GM18951 (cell line): ENCODE results near the gene APCDD1L.
"Not testable (repeated sequence)": the region's sequence is repeated elsewhere in the genome, so short reads cannot be mapped to it uniquely, and the experiment has no call there.

Experiments
- POLR2A ChIP-seq: IDR thresholded peaks from 4 replicates; pipeline ENCODE4 v1.6.1; 2011; ENCODE audit warnings: mild to moderate bottlenecking; ENCODE audit not compliant: insufficient read length, insufficient read depth; ENCODE audit errors: extremely low read depth
- in situ Hi-C: fragments of 300-500 bp; cut with MboI; formaldehyde crosslinking; loops from one replicate; pipeline ENCODE4 v1.12.0; 2022; ENCODE audit warnings: low sequenced_read_pairs, mixed read lengths, inconsistent platforms; ENCODE audit not compliant: unreplicated experiment

Gene APCDD1L

DNA sequence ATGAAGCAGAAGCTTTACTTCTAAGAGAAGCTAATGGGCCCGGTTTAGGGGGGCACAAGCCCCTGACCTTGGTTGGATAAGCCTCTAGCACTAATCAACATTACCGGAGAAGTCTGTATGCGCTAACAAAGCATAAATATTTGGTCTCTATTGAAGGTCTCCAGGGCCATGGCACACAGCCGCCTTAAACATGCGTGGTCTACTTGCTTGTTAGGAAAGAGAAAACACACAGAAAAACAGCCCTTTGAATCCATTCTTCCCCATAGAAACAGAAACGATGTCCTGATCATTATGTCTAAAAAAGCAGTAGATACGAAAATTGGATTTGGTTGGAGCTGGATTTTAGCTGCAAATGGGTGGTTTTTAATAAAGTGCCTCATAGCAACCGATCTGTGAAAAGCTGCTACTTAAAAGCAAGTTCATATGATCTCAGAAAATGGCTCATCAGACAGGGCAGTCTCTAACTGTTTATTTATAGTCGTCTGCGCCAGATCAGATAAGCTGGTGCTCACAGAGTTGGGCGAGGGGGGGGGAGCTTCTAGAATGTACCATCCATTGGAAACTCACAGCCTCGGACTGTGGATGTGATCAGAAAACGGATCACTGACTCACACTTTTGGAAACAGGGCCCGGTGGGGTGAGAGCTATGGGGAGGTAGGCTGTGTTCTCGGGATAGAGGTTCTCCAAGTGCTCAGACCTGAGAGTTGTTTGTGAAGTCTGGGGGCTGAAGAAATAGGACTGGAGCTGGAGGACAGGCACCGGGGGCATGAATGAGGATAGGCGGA, 35.3 kb upstream of the APCDD1L start:
- in situ Hi-C loops: no loop called here
- TF ChIP-seq POLR2A: no peak

DNA sequence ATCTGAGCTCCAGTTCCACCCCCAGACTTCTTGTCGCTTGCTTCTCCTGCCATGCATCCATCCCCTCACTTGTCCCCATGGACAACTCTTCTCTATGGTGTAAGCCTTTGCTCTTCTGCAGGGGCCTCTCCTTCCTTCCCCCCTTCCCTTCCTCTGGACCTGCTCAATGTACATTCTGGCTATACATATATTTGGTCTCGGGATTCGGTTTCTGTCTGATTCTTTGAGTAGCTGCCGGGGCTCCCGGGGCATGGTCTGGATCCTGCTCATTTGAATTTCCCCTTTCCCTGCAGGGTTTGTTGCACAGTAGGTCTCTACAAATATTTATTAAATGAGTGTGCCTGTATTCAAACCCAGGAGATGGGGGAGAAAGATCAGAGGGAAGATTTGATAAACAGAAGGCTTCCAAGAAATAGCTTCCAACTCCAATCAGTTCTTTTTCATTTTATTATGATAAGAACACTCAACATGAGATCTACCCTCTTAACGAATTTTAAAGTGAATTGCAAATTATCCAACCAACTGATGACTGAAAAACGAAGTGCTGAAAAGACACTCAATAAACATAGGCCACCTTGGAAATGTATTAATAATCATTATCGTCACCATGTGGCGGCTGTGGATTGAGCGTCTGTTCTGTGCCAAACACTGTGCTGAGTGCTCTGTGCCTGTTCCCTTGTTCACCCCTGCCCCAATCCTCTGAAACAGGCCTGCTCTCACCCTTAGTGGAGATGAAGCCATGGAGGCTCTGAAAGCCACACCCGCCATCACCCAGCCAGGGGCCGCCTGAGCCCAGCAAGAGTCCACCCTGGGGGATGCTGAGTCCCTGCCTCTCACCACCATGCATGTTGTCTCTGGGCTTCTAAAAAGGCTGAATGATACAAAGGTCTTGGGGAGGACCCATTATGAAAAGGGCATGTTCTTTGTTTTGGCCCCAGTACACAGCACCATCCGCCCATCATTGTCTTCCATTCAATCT, 34.3 kb upstream of the APCDD1L start:
- in situ Hi-C loops: no loop called here
- no peak for TF ChIP-seq POLR2A

DNA sequence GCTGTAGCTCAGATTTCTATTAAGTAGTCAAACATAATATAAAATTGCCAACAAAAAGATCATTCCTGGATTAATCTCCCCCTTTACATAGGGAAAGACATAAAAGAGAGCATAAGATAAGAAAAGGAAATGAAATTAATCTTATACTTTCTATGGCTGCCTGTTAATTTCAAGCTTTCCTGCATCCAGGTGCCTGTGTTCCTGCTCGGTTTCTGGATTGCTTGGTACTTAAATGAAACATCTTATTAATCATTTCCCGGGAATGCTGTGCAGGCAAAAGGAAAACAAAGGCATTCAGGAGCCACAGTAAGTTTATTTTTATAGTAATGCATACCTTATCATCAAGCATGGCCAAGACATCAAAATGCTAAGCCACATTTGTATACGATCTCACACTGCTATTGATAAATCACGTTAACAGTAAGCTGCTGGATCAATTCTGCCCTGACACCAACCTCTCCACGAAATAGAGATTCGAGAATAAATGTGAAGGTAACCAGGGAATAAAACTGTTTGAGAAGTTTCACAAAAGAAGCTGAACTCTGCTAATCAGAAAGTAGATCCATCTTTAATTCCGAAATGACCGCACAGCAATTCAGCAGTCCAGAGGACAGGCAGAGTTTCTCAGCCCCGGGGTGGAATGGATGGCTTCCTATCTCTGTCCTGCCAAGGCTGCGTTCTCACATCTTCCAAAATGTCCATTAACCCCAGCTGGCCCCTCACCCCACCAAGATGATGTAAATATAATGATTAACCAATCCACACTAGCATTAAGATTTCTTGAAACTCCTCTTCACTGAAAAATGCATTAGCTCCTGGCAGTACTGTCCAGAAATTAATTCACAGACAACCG, 32.6 kb upstream of the APCDD1L start:
- in situ Hi-C loops: no loop called here
- no peak for TF ChIP-seq POLR2A

DNA sequence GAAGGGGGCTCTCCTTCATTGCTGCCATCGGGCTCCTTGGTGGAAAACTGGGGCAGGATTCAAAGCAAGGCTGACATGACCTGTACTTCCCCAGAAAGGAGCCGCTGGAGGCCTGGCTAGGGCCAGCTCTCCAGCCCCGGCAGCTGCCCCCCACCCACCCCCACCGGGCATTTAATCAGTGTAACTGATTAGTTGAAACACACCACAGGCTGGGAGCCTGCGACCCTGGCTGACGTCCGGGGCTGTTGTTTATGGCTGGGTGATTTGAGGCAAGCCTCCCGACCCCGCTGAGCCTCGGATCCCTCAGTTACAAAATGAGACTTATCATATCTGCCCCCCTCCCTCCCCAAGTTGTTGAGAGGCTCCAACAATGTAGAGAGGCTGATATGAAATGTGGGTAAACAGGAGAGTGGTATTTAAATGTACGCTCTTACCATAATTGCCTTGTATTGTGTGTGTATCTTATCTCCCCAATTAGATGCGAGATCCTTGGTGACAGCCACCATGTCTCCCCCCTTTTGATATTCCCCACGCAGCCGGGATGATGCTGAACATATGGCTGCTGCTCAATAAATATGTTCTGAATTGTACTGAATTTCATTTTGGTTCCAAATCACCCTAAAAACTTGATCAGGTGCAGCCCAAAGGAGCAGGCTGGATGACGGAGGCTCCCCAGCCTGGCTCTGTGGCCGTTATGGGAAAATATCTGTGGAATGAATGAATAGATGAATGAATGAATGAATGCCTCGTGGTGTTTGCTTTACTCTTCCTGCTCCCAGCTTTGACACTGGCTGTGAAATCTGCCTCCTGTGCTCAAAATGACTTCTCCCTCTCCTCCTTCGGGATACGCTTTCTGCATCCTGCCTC, 31.8 kb upstream of the APCDD1L start:
- in situ Hi-C loops: no loop called here
- TF ChIP-seq POLR2A: no peak

DNA sequence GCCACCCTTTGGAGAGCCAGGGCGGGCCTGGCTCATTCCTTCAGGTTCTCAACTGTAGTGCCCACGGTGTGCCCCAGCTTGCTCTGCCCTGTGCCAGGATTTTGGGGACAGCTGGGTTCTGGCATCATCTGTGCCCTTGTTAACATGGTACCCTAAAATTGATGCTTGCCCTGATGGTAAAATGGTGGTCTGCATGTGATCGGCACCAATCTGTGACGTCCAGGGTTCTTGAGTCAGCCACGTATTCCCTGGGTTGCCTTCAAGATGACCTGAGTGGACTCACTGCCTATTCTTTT, 31.2 kb upstream of the APCDD1L start:
- in situ Hi-C loops: no loop called here
- no peak for TF ChIP-seq POLR2A

DNA sequence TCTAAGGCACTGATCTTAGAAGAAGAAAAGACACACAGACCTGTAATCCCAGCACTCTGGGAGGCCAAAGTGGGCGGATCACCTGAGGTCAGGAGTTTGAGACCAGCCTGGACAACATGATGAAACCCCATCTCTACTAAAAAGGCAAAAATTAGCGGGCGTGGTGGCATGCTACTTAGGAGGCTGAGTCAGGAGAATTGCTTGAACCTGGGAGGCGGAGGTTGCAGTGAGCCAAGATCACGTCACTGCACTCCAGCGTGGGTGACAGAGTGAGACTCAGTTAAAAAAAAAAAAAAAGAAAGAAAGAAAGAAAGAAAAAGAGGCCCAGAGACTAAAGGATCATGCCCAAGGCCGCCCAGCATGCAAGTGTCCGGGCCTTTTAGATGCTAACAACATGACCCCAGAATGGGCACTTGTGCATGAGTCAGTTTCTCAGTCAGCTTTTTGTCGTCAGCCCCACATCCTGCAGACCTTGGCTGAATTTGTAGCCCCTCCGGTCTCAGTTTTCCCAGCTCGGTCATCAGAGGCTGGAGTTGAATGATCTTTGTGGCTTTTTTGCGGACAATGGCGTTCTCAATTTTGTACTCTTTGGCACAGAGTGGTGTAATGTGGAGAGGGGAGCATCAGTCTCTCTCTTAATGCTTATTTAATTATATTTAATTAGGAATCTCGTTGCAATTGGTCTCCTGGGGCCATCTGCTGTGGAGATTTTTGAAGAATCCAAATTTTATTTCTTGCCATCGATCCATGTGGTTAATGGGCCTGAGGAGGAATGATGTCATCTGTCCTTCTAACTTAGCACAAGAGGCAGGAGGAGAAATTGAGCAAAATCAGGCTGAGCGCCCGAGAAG, 30.6 kb upstream of the APCDD1L start:
- in situ Hi-C loops: no loop called here

DNA sequence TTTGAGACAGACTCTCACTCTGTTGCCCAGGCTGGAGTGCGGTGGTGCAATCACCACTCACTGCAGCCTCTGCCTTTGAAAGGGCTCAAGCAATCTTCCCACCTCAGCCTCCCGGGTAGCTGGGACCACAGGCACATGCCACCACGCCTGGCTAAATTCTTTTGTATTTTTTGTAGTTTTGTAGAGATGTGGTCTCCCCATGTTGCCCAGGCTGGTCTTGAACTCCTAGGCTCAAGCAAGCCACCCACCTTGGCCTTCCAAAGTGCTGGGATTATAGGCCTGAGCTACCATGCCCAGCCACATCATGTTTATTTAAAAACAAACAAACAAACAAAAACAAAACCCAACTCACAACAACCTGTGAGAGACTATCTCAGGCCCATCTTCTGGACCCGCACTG, 29.7 kb upstream of the APCDD1L start:
- in situ Hi-C loops: no loop called here
- TF ChIP-seq POLR2A: no peak

More for the DNA sequence above, 30.6 kb upstream of the APCDD1L start:
- no peak for TF ChIP-seq POLR2A

DNA sequence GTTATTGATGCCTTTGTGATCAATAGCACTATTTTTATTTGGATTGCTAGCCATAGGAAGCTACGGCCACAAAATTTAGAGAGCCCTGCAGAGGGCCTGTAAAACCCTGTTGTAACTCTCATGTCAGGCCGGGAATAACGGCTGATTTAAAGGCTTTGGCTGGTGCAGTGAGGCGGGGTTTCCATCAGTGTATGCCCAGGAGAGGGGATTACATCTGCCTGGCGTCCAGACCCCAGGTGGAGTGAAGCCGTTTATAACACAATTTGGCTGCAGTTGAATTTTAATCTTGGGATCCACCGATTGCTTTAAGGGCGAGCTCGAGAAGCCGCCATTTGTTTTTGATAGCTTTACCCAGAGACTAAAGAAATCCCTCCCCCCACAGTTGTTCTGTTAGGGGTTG, 29.1 kb upstream of the APCDD1L start:
- TF ChIP-seq POLR2A: no peak
- in situ Hi-C loops: no loop called here

DNA sequence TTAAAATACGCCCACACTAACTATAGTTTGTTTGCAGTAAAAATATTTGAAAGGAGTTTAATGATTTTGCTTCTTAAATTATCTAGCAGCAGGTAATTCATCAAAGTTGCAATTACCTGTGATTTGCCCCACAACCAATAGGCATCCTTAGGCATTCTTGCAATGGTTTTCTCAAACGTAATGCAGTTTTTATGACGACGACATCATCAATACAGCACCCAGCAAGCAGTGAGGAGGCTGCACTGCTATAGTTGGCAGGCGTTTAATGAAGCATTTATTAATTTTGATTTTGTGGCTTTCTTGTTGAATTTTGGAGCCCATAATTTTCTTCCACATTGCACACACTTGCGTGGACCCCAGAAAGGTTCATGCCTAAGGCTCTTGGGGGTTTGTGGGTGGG, 28.1 kb upstream of the APCDD1L start:
- in situ Hi-C loops: no loop called here
- no peak for TF ChIP-seq POLR2A

DNA sequence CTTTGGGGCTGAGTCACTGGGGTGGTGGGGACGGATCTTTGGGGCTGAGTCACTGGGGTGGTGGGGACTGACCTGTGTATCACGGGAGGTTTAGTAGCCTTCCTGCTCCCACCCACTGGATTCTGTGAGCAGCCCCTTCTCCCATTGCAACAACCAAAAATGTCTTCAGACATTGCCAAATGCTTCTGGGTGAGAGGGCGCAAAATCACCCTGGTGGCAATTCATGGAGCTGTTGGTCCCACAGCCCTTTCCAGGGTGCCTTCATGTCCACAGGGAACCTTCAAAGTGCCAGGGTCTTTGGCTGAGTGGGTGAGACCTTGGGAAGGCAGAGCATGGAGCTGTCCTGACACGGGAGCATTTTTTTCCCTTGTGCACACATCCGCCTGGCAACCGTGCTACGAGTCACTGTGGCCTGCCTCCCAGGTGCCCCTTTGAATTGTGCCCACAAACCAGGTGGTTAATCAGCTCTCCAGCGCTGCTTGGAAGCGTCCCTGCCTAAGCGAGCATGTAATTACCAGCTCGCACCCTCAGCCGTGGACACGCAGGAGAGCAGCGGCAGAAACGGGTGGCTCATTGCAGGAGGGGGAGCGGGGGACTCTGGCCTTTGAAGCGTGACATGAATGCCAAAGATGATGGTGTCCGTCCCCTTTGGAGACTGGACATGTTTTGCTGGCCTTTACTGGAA, 27.4 kb upstream of the APCDD1L start:
- TF ChIP-seq POLR2A: no peak
- in situ Hi-C loops: no loop called here

DNA sequence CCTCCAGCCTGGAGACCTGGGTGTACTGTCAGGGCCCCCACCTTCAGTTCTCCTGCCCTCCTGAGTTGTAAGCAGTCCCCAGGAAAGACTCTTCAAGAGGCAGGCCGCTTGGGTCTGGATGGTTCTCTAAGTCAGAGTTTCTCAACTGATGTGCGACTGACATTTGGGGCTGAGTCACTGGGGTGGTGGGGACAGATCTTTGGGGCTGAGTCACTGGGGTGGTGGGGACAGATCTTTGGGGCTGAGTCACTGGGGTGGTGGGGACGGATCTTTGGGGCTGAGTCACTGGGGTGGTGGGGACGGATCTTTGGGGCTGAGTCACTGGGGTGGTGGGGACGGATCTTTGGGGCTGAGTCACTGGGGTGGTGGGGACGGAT, 26.8 kb upstream of the APCDD1L start:
- in situ Hi-C loops: not testable (repeated sequence)
